HepG2 (cell line): Measurements from ENCODE around the gene CABLES1. TPM values are rescaled to one million over a fixed set of nuclear protein-coding genes. Genes with fewer than 3 reads are reported as not detected.

Source experiments
- EEA1 ChIP-seq: sonication (generic); formaldehyde crosslinking; IDR thresholded peaks from 2 replicates; pipeline ENCODE4 v1.5.1; 2020; ENCODE audit warnings: mild to moderate bottlenecking, missing genetic modification reagents, borderline replicate concordance
- EZH2 ChIP-seq: conservative IDR thresholded peaks from 2 replicates; pipeline ENCODE4 v1.6.1; 2012; ENCODE audit warnings: mild to moderate bottlenecking, low read depth, low read length, moderate library complexity
- FOXA1 ChIP-seq, 2 experiments: fragments of 450-650 bp in 1 of 2; sonication (generic) in 1 of 2; formaldehyde crosslinking in 1 of 2; IDR thresholded peaks; 2 replicates each; pipeline versions ENCODE4 v1.4.0 to v1.6.1; 2016 to 2020; ENCODE audit warnings: missing genetic modification reagents in 1 of 2
- FOXO4 ChIP-seq: sonication (generic); formaldehyde crosslinking; conservative IDR thresholded peaks from 2 replicates; pipeline ENCODE4 v1.8.1; 2023; ENCODE audit warnings: missing genetic modification reagents
- KDM1A ChIP-seq: IDR thresholded peaks from 2 replicates; pipeline ENCODE4 v1.6.1; 2016; ENCODE audit warnings: missing compliant biosample characterization
- MED8 ChIP-seq: sonication (generic); formaldehyde crosslinking; IDR thresholded peaks from 2 replicates; pipeline ENCODE4 v1.8.1; 2023; ENCODE audit warnings: mild to moderate bottlenecking, missing genetic modification reagents; ENCODE audit not compliant: insufficient replicate concordance
- RAD21 ChIP-seq: fragments of 450-650 bp; formaldehyde crosslinking; IDR thresholded peaks from 2 replicates; pipeline ENCODE4 v1.5.0; 2020; ENCODE audit warnings: mild to moderate bottlenecking
- ZBTB49 ChIP-seq: sonication (generic); formaldehyde crosslinking; IDR thresholded peaks from 2 replicates; pipeline ENCODE4 v1.4.0; 2020; ENCODE audit warnings: missing genetic modification reagents, borderline replicate concordance
- ZMYM2 ChIP-seq: sonication (generic); formaldehyde crosslinking; IDR thresholded peaks from 2 replicates; pipeline ENCODE4 v1.8.0; 2022; ENCODE audit warnings: mild to moderate bottlenecking, missing genetic modification reagents
- ZNF333 ChIP-seq: sonication (generic); formaldehyde crosslinking; IDR thresholded peaks from 2 replicates; pipeline ENCODE4 v1.4.0; 2020; ENCODE audit warnings: mild to moderate bottlenecking, missing genetic modification reagents, borderline replicate concordance
- ZNF577 ChIP-seq: sonication (generic); formaldehyde crosslinking; IDR thresholded peaks from 2 replicates; pipeline ENCODE4 v1.4.0; 2020; ENCODE audit warnings: mild to moderate bottlenecking, low read depth, missing genetic modification reagents, borderline replicate concordance
- ZNF800 ChIP-seq: sonication (generic); formaldehyde crosslinking; IDR thresholded peaks from 2 replicates; pipeline ENCODE4 v1.4.0; 2020; ENCODE audit warnings: missing genetic modification reagents
- ZNF879 ChIP-seq: sonication (generic); formaldehyde crosslinking; IDR thresholded peaks from 2 replicates; pipeline ENCODE4 v1.8.1; 2023; ENCODE audit warnings: missing genetic modification reagents
- ZSCAN25 ChIP-seq: sonication (generic); formaldehyde crosslinking; IDR thresholded peaks from 2 replicates; pipeline ENCODE4 v1.8.0; 2022; ENCODE audit warnings: mild to moderate bottlenecking, missing genetic modification reagents
- polyA plus RNA-seq, 8 experiments: library from polyadenylated mRNA; depleted of rRNA in 3 of 8; stranded (reverse) in 7 of 8; unstranded in 1 of 8; fragments of >200 nt; fragmentation: Illumina TruSeq in 4 of 8; extraction: Trizol in 4 of 8; gene quantifications; 2 replicates each; pipeline versions ENCODE4 v1.2.1 to v1.2.3, GENCODE V29; 2011 to 2016; ENCODE audit warnings: low read depth in 4 of 8, missing spikeins in 1 of 8, mixed read lengths in 1 of 8; ENCODE audit not compliant: insufficient read depth in 1 of 8
- total RNA-seq, 5 experiments: library from RNA; depleted of rRNA; stranded (reverse); fragments of >200 nt; fragmentation: Illumina TruSeq; extraction: Trizol; gene quantifications; 2 replicates each; pipeline ENCODE4 v1.2.3, GENCODE V29; 2016; ENCODE audit warnings: low read depth in 1 of 5
- TF ChIP-seq, protein P1 (sequence below): sonication (generic); formaldehyde crosslinking; IDR thresholded peaks from 2 replicates; pipeline ENCODE4 v1.8.1; 2023; ENCODE audit warnings: mild to moderate bottlenecking, missing genetic modification reagents
- TF ChIP-seq, protein P2 (sequence below): IDR thresholded peaks from 2 replicates; pipeline ENCODE4 v1.6.1; 2016; ENCODE audit warnings: low read depth, borderline replicate concordance
- TF ChIP-seq, protein P3 (sequence below): sonication (generic); formaldehyde crosslinking; IDR thresholded peaks from 2 replicates; pipeline ENCODE4 v1.4.0; 2020; ENCODE audit warnings: missing genetic modification reagents, borderline replicate concordance

CABLES1 gene
- total and polyA plus RNA-seq, 2 of the 13 experiments (the other 11 are each of a cell fraction or from before 2014, with no cell fraction given): 14.7 to 25.8 TPM

DNA sequence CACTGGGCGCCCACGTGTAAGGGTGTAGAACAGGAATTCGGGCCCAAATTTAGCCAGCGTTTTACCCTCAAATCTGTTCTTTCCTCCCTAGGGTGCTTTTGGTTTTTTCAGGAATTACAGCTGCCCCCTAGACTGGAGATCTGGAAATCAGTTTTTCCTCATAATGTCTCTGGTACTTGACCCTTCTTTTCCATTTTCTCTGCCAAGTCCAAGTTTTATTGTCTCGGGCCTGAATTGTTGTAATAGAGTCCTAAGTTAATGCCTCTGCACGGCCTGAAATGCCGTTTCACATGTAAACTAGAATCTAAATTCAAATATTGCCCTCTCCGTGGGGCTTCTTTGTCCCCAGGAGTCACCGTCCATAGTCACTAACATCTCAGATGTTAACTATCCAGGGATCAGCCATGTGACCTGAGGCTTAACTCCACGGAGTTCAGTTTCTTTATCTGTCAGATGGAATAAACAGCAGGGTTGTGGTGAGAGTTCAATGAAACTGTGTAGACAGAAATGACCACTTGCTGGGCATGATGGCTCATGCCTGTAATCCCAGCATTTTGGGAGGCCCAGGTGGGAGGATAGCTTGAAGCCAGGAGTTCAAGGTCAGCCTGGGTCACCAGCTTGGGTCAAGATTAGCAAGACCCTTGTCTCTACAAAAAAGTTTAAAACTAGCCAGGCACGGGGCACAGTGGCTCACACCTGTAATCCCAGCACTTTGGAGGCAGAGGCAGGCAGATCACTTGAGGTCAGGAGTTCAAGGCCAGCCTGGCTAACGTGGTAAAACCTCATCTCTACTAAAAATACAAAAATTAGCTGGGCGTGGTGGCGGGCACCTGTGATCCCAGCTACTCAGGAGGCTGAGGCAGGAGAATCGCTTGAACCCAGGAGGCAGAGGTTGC, 12.7 kb upstream of the CABLES1 start (continued):
- TF ChIP-seq ZBTB49 (CRISPR knock-in tag) (no peak), ZMYM2 (CRISPR knock-in tag) (0 out of 2 replicates have a peak, but pooled peaks have one; percentile 29), ZNF800 (CRISPR knock-in tag) (no peak), KDM1A (CRISPR knock-in tag) (no peak), FOXA1 (IDR thresholded peaks at IDR 0.05) (no peak), FOXA1 (CRISPR knock-in tag; IDR thresholded peaks at IDR 0.05) (no peak), ZNF879 (CRISPR knock-in tag) (no peak), ZNF577 (no peak), MED8 (CRISPR knock-in tag) (no peak), FOXO4 (CRISPR knock-in tag) (no peak), EZH2 (no peak), ZSCAN25 (CRISPR knock-in tag) (no peak), EEA1 (CRISPR knock-in tag) (no peak), RAD21 (CRISPR knock-in tag) (no peak), ZNF333 (CRISPR knock-in tag) (no peak)
- TF ChIP-seq, protein P1, sequence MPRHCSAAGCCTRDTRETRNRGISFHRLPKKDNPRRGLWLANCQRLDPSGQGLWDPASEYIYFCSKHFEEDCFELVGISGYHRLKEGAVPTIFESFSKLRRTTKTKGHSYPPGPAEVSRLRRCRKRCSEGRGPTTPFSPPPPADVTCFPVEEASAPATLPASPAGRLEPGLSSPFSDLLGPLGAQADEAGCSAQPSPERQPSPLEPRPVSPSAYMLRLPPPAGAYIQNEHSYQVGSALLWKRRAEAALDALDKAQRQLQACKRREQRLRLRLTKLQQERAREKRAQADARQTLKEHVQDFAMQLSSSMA (CRISPR knock-in tag): no peak
- TF ChIP-seq, protein P2, sequence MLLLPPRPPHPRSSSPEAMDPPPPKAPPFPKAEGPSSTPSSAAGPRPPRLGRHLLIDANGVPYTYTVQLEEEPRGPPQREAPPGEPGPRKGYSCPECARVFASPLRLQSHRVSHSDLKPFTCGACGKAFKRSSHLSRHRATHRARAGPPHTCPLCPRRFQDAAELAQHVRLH: no peak
- TF ChIP-seq, protein P3, sequence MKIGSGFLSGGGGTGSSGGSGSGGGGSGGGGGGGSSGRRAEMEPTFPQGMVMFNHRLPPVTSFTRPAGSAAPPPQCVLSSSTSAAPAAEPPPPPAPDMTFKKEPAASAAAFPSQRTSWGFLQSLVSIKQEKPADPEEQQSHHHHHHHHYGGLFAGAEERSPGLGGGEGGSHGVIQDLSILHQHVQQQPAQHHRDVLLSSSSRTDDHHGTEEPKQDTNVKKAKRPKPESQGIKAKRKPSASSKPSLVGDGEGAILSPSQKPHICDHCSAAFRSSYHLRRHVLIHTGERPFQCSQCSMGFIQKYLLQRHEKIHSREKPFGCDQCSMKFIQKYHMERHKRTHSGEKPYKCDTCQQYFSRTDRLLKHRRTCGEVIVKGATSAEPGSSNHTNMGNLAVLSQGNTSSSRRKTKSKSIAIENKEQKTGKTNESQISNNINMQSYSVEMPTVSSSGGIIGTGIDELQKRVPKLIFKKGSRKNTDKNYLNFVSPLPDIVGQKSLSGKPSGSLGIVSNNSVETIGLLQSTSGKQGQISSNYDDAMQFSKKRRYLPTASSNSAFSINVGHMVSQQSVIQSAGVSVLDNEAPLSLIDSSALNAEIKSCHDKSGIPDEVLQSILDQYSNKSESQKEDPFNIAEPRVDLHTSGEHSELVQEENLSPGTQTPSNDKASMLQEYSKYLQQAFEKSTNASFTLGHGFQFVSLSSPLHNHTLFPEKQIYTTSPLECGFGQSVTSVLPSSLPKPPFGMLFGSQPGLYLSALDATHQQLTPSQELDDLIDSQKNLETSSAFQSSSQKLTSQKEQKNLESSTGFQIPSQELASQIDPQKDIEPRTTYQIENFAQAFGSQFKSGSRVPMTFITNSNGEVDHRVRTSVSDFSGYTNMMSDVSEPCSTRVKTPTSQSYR (CRISPR knock-in tag): no peak
